HS-5 (cell line): ENCODE measurements around the gene CFAP97D2.
"Not testable (repeated sequence)": the region's sequence is repeated elsewhere in the genome, so short reads cannot be mapped to it uniquely, and the experiment has no call there.

Experiments used
- DNase-seq: peaks from one replicate; pipeline ENCODE4 v3.0.0-alpha.2; 2012; ENCODE audit warnings: low read depth

Gene CFAP97D2

GRCh38 chr13:114143806-114144605 lies 35.1 kb upstream of the CFAP97D2 start:
- DNase-seq: no peak

- DNase-seq: no peak
Measured at GRCh38 chr13:114144606-114145244, 34.3 kb upstream of the CFAP97D2 start.

DNA sequence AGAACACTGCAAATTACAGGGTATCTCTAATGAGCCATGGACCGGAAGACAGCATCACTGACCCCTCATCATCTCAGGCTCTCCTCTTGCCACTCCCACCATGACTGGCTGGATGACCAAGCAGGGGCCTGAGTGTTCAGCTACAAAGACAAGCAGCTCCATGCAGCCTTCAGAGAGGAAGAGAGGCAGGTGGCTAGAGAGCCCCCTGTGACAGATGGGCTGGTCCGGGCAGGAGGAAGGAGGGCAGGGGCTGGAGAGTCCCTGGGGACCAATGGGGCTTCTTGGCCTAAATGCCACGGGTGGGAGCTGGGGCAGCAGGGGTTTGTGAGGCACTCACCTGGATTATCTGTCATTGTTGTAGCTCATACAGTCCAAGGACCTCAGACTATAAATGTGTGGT lies 33.8 kb upstream of the CFAP97D2 start:
- DNase-seq: no peak

- DNase-seq: no peak
Measured at GRCh38 chr13:114145722-114146121, 33.3 kb upstream of the CFAP97D2 start.

GRCh38 chr13:114146173-114146572 lies 32.9 kb upstream of the CFAP97D2 start:
- no peak for DNase-seq

- DNase-seq: no peak
Measured at GRCh38 chr13:114146629-114147028, 32.4 kb upstream of the CFAP97D2 start.

DNA sequence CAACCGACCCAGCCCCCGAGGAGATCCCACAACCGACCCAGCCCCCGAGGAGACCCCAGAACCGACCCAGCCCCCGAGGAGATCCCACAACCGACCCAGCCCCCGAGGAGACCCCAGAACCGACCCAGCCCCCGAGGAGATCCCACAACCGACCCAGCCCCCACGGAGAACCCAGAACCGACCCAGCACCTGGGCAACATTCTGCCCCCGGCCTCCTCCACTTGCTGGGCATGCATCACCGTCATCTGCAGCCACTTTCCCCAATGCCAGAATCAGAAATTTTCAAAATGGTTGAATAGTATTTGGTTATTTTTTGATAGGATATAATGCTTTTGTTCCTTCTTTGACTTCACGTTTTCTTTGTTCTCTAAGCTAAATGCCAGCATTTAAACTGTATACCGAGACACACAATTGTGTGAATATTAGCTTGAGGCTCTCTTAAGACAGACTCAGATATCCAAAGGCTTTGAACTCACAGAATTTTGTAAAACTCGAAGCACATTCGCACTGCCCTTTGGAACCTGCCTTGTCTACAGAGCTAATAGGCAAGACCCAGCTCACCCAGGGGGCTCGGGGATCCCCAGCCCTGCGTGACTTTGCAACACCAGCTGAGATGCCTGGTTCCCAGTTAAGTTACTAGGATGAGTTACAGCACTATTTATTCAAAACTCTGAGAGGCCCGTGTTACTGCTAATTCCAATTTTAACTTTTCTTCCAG lies 31.1 kb upstream of the CFAP97D2 start:
- DNase-seq: no peak

GRCh38 chr13:114148521-114148855 lies 30.6 kb upstream of the CFAP97D2 start:
- no peak for DNase-seq

DNA sequence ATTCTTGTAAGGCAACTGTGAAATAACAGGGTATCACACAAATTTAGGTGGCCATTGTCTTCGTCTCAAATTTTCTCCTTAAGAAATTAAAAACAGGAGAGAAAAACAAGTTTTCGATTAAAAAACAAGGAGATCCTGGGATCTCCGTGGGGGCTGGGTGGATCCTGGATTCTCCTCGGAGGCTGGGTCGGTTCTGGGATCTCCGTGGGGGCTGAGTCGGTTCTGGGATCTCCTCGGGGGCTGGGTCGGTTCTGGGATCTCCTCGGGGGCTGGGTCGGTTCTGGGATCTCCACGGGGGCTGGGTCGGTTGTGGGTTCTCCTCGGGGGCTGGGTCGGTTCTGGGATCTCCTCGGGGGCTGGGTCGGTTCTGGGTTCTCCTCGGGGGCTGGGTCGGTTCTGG lies 30.2 kb upstream of the CFAP97D2 start:
- not testable (repeated sequence) for DNase-seq

GRCh38 chr13:114149774-114150740 lies 29.0 kb upstream of the CFAP97D2 start:
- DNase-seq: no peak

- no peak for DNase-seq
Measured at GRCh38 chr13:114151031-114151430, 28.0 kb upstream of the CFAP97D2 start.

DNA sequence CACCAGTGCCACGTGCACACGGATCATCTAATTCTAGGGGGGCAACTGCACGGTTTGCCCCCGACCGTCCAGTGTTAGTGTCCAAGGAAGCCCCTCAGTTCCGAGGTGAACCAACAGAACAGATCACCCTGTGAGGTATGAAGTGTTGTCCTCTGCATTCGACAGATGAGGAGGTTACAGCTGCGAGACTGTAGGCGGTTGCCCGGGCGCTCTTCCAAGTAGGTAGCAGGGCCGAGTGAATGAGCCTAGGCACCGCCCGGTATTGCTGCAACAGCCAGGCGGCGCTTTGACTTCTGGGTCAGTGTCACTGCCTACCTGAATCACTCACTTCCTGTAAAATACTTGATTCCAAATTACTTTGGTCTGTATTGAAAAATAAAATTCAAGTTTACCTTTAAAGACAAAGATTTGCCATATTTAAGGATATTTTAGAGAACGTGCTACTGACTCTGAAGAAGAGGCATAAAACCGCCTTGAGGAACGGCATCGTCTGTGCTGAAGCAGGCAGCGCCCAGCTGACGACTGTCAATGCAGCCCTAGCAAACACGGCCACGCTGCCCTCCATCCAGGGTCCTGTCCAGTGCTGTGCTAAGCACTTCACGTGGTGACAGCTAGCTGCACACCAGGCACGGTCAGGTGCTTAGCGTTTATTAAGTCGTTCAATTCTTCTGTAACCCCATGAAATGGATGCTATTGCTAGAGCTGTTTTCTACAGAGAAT lies 27.3 kb upstream of the CFAP97D2 start:
- DNase-seq: no peak

- no peak for DNase-seq
Measured at GRCh38 chr13:114152285-114152645, 26.8 kb upstream of the CFAP97D2 start.

- no peak for DNase-seq
Measured at GRCh38 chr13:114152831-114153371, 26.2 kb upstream of the CFAP97D2 start.

- DNase-seq: no peak
Measured at GRCh38 chr13:114153485-114154080, 25.5 kb upstream of the CFAP97D2 start.

GRCh38 chr13:114154476-114154875 lies 24.6 kb upstream of the CFAP97D2 start:
- no peak for DNase-seq

GRCh38 chr13:114155320-114155719 lies 23.7 kb upstream of the CFAP97D2 start:
- no peak for DNase-seq

DNA sequence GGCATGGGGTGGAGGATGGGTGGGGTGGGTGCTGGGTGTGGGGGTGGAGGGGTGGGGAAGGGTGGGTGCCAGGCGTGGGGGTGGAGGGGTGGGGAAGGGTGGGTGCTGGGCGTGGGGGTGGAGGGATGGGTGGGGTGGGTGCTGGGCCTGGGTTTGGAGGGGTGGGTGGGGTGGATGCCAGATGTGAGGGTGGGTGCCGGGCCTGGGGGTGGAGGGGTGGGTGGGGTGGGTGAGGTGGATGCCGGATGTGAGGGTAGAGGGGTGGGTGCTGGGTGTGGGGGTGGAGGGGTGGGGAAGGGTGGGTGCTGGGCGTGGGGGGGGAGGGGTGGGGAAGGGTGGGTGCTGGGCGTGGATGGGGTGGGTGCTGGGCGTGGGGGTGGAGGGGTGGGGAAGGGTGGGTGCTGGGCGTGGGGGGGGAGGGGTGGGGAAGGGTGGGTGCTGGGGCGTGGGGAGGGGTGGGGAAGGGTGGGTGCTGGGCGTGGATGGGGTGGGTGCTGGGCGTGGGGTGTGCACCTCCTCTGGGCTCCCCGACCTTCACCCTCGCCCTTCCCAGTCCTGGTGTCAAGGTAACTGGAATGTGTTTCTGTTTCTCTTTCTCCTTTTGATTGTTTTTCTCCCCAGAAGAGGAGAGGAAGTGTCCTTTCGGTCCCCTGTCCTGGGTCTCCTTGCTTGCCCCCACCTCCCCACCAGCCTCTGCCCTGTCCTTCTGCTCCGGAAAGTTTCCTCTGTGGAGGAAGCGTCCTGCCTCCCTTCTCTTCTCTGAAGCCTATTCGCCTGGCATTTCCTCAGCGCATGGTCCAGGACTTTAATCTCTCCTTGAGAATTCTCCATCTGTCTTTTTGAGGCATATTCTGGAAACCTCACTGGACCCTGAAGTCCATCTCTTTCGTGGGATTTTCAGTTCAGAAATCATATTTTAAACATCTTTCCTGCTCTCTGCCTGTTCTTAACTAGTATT lies 22.9 kb upstream of the CFAP97D2 start:
- no peak for DNase-seq

- DNase-seq: no peak
Measured at GRCh38 chr13:114157869-114158495, 21.1 kb upstream of the CFAP97D2 start.
